Epithelial cell of proximal tubule (primary cell): Measurements from ENCODE around the gene ZNF654. TPM values are rescaled to one million over a fixed set of nuclear protein-coding genes. Genes with fewer than 3 reads are reported as not detected.
A peak's percentile ranks its signal among the peaks of the same experiment; 100 is the strongest.
"Not testable (repeated sequence)": the region's sequence is repeated elsewhere in the genome, so short reads cannot be mapped to it uniquely, and the experiment has no call there.

Experiments
- DNase-seq: peaks from one replicate; pipeline ENCODE4 v3.0.0-alpha.2; 2011; ENCODE audit warnings: low read depth
- H3K4me3 ChIP-seq: 2 replicates; pipeline ENCODE4 v1.5.1; 2011; ENCODE audit warnings: low read depth, mild to moderate bottlenecking, low read length
- total RNA-seq: library from RNA; depleted of rRNA; stranded (reverse); fragments of >200 nt; gene quantifications from 2 replicates; pipeline ENCODE4 v1.2.3, GENCODE V29; 2015
- TF ChIP-seq, protein P1 (sequence below): conservative IDR thresholded peaks from 2 replicates; pipeline ENCODE4 v1.5.1; 2012; ENCODE audit warnings: low read depth, mild to moderate bottlenecking, low read length

ZNF654 gene
- total RNA-seq = 1.8 and 4.6 TPM in 2 replicates

GRCh38 chr3:88058581-88059379, at the start of gene ZNF654, which contains the start of gene CGGBP1:
ZNF654 (plus strand) TSS chr3:88059255; CDS start chr3:88059320, 65 bp downstream.
CGGBP1 (minus strand) TSS chr3:88059005; CDS start chr3:88055976, 3,029 bp downstream.
- peak; percentile 86 for DNase-seq
- peak within 1 kb of the TSS; percentile 82 for H3K4me3 ChIP-seq
- TF ChIP-seq, protein P1, sequence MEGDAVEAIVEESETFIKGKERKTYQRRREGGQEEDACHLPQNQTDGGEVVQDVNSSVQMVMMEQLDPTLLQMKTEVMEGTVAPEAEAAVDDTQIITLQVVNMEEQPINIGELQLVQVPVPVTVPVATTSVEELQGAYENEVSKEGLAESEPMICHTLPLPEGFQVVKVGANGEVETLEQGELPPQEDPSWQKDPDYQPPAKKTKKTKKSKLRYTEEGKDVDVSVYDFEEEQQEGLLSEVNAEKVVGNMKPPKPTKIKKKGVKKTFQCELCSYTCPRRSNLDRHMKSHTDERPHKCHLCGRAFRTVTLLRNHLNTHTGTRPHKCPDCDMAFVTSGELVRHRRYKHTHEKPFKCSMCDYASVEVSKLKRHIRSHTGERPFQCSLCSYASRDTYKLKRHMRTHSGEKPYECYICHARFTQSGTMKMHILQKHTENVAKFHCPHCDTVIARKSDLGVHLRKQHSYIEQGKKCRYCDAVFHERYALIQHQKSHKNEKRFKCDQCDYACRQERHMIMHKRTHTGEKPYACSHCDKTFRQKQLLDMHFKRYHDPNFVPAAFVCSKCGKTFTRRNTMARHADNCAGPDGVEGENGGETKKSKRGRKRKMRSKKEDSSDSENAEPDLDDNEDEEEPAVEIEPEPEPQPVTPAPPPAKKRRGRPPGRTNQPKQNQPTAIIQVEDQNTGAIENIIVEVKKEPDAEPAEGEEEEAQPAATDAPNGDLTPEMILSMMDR = no peak

DNA sequence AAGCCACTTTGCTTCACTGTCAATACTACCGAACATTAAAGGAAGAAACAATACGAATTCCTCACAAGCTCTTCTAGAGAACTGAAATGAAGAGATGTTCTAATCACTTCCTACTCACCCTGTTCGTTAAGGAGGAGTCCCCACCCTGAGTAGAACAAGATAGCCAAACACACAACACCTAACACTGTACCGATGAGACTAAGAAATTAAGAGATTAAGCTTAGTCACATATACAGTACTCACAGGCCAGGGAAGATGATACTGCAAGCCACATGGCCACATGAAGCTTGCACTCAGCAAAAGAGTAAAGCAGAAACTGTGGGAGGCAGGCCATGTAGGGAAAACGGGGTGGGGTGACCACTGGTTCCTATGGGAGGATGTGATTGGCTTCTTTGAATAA, 48.2 kb upstream of the ZNF654 start:
- no peak for DNase-seq
- TF ChIP-seq, protein P1 = no peak
- no peak overlapping the region for H3K4me3 ChIP-seq

DNA sequence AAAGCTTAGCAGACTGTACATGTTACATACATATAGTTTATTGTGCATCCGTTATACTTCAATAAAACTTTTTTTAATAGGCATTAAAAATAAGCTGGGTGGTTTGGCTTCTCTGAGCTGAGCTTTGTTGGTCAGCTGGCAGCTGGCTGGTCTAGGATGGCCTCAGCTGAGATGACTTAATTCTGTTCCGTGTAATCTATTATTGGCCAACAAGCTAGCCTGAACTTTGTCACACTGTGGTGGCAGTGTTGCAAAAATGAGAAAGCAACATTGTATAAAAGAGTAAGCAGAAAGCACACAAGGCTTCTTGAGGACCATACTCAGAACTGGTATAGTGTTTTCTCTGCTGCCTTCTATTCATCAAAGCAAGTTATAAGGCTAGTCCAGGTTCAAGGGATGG, 45.5 kb upstream of the ZNF654 start:
- H3K4me3 ChIP-seq = no peak overlapping the region
- TF ChIP-seq, protein P1 = no peak
- DNase-seq = no peak

GRCh38 chr3:88015656-88016055, 43.4 kb upstream of the ZNF654 start:
- not testable (repeated sequence) for DNase-seq, H3K4me3 ChIP-seq

GRCh38 chr3:88019024-88019423, 40.0 kb upstream of the ZNF654 start:
- TF ChIP-seq, protein P1 = no peak
- no peak for DNase-seq
- H3K4me3 ChIP-seq = no peak overlapping the region

DNA sequence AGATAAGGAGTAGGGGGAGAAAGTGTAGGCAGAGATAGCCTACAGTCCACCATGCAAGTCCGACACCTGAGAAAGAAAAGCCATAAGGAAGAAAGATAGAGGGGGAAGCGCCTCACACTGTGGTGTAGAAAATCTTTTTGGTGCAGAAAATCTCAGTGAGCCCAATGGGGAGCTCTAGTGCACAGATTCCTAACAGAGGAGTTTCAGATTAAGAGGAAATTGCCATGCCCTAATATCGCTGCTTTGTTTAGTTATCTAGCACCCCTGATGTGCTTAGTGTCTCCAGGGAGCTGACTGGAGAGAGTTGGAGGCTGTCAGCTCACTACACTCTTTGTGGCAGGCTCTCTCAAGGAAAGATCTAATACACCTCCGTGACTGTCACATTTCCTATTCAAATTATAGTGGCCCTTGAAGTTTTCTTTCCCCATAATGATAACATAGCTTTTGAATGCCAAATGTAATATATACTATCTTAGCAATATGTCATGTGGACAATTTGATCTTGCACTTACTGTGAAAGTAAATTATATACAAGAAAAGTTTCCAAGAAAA, 34.0 kb upstream of the ZNF654 start:
- TF ChIP-seq, protein P1 = no peak

GRCh38 chr3:88028876-88029275, 30.2 kb upstream of the ZNF654 start:
- DNase-seq = no peak
- H3K4me3 ChIP-seq = no peak overlapping the region
- TF ChIP-seq, protein P1 = no peak

More for the DNA sequence above, 34.0 kb upstream of the ZNF654 start:
- H3K4me3 ChIP-seq = no peak overlapping the region
- no peak for DNase-seq
